GM19395 (cell line): ENCODE measurements around the gene MKNK2.

ENCODE experiments used
- ATAC-seq: cut with Tn5 transposase; IDR thresholded peaks from one replicate; pipeline ENCODE4 v1.9.1; 2021; ENCODE audit warnings: mild to moderate bottlenecking, moderate library complexity; ENCODE audit not compliant: unreplicated experiment

Gene MKNK2

GRCh38 chr19:2058570-2059421, 7.8 kb upstream of the MKNK2 start:
- no peak for ATAC-seq

GRCh38 chr19:2057484-2058469, 6.7 kb upstream of the MKNK2 start:
- ATAC-seq = no peak

- ATAC-seq = no peak
These were observed 5.8 kb upstream of the MKNK2 start for GRCh38 chr19:2056837-2057192.

GRCh38 chr19:2055931-2056836, 5.1 kb upstream of the MKNK2 start:
- ATAC-seq = no peak

GRCh38 chr19:2054763-2055162, 3.7 kb upstream of the MKNK2 start:
- ATAC-seq = no peak

GRCh38 chr19:2053601-2054389, 2.8 kb upstream of the MKNK2 start:
- ATAC-seq = no peak

GRCh38 chr19:2051773-2052704, 995 bp upstream of the MKNK2 start:
- ATAC-seq = no peak

- peak; percentile 1 for ATAC-seq
These were observed 574 bp downstream of the MKNK2 start for GRCh38 chr19:2050349-2050990.

GRCh38 chr19:2049741-2050348, 1.2 kb downstream of the MKNK2 start:
- ATAC-seq = no peak

GRCh38 chr19:2048959-2049740, 1.9 kb downstream of the MKNK2 start:
- ATAC-seq = no peak

- no peak for ATAC-seq
These were observed 2.7 kb downstream of the MKNK2 start for GRCh38 chr19:2048104-2048958.

- ATAC-seq = no peak
These were observed 3.5 kb downstream of the MKNK2 start for GRCh38 chr19:2047449-2048103.

- no peak for ATAC-seq
These were observed 4.0 kb downstream of the MKNK2 start for GRCh38 chr19:2047076-2047448.

- no peak for ATAC-seq
These were observed 4.8 kb downstream of the MKNK2 start for GRCh38 chr19:2046046-2046907.

- no peak for ATAC-seq
These were observed 5.5 kb downstream of the MKNK2 start for GRCh38 chr19:2045501-2046045.
